Fibroblast of the aortic adventitia (primary cell): Measurements from ENCODE around the gene RASGRP1. TPM values are rescaled to one million over a fixed set of nuclear protein-coding genes. Genes with fewer than 3 reads are reported as not detected.

Source experiments
- DNase-seq: peaks from one replicate; pipeline ENCODE4 v3.0.0-alpha.2; 2010; ENCODE audit warnings: low read depth
- H3K4me3 ChIP-seq: 2 replicates; pipeline ENCODE4 v1.5.1; 2011; ENCODE audit warnings: low read depth, mild to moderate bottlenecking, control low read depth, low read length, moderate library complexity
- CTCF ChIP-seq: IDR thresholded peaks from 2 replicates; pipeline ENCODE4 v1.5.1; 2011; ENCODE audit warnings: mild to moderate bottlenecking, low read length, control low read depth, inconsistent platforms; ENCODE audit not compliant: insufficient read depth
- total RNA-seq: library from RNA; depleted of rRNA; stranded (reverse); fragments of >200 nt; gene quantifications from 2 replicates; pipeline ENCODE4 v1.2.3, GENCODE V29; 2012; ENCODE audit warnings: low replicate concordance

Gene RASGRP1
- total RNA-seq, 1 donor: 0.09 TPM

GRCh38 chr15:38540510-38540909 lies 24.1 kb downstream of the RASGRP1 start:
- H3K4me3 ChIP-seq: no peak overlapping the region
- no peak for TF ChIP-seq CTCF
- DNase-seq: no peak

- no peak for TF ChIP-seq CTCF
- DNase-seq: no peak
- no peak overlapping the region for H3K4me3 ChIP-seq
These were observed 25.6 kb downstream of the RASGRP1 start for GRCh38 chr15:38539008-38539343.

GRCh38 chr15:38538328-38539007 lies 26.1 kb downstream of the RASGRP1 start:
- no peak for TF ChIP-seq CTCF
- DNase-seq: no peak
- no peak overlapping the region for H3K4me3 ChIP-seq

- no peak overlapping the region for H3K4me3 ChIP-seq
- DNase-seq: peak; percentile 94
- TF ChIP-seq CTCF: no peak
These were observed 28.4 kb downstream of the RASGRP1 start for GRCh38 chr15:38536201-38536676.

GRCh38 chr15:38535491-38536200 lies 29.0 kb downstream of the RASGRP1 start:
- TF ChIP-seq CTCF: no peak
- peak; percentile 67 for DNase-seq
- H3K4me3 ChIP-seq: no peak overlapping the region

GRCh38 chr15:38534691-38535090 lies 29.9 kb downstream of the RASGRP1 start:
- no peak overlapping the region for H3K4me3 ChIP-seq
- TF ChIP-seq CTCF: no peak
- no peak for DNase-seq
